GM12892 (cell line): ENCODE measurements around the gene EXOC4.

Experiments used
- POLR2A ChIP-seq: IDR thresholded peaks from 2 replicates; pipeline ENCODE4 v1.6.1; 2011; ENCODE audit warnings: low read depth, low read length, control low read depth
- POLR2AphosphoS5 ChIP-seq: IDR thresholded peaks from 2 replicates; pipeline ENCODE4 v1.6.1; 2011; ENCODE audit warnings: low read depth, low read length, control low read depth

- no peak for TF ChIP-seq POLR2A
- no peak for TF ChIP-seq POLR2AphosphoS5
Observed at GRCh38 chr7:133755901-133756300, 503.0 kb downstream of the EXOC4 start.
